UCSD-AML1 (cell line): ENCODE results near the gene EGFLAM.

Experiments used
- DNase-seq: peaks from one replicate; lab custom pipeline; 2025; ENCODE audit not compliant: unreplicated experiment; lab: John Stamatoyannopoulos, UW

EGFLAM gene

GRCh38 chr5:38445374-38446028 lies 187.1 kb downstream of the EGFLAM start:
- DNase-seq: no peak

DNA sequence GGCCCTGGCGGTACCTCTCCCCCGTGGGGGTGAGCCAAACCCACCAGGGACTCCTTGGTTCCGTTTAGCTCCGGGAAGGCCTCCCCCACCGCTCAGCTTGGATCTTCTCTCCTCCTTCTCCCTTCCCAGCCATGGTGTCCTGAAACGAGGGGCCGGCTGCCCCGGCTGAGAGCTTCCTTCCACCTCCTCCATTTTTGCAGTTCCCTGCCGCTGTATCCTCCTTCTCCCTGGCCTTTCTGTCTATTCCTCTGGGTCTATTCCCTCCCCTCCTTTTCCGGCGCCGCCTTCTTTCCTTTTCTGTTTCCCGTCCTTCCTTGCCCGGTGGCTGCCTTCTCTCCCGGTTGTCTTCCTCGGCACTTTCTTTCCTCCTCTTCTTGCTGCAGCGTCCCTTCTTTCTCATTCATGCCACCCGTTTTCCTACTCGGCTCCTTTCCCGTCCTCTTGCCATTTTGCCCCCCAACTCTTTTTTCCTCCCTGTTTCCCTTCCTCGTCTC lies 187.7 kb downstream of the EGFLAM start:
- no peak for DNase-seq

DNA sequence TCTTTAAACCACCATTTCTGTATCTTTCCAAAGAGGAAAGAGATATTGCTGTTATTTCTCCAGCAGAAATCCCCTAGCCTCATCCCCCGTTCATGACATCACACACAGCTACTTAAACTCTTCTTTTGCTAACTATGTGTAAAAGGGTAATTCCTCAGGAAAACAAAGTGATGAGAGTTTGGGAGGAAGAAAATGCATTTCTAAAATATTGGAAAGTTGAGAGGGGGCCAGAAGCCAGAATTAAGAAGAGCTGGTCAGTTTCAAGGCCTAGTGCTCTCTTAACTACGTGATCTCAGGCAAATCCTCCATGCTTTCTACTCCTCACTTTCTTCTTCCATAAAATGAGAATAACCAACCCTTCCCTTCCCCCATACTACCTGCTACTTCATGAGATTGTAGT lies 188.7 kb downstream of the EGFLAM start:
- no peak for DNase-seq

- DNase-seq: no peak
Measured at GRCh38 chr5:38447786-38448185, 189.4 kb downstream of the EGFLAM start.

- DNase-seq: no peak
Measured at GRCh38 chr5:38448568-38449350, 190.4 kb downstream of the EGFLAM start.

DNA sequence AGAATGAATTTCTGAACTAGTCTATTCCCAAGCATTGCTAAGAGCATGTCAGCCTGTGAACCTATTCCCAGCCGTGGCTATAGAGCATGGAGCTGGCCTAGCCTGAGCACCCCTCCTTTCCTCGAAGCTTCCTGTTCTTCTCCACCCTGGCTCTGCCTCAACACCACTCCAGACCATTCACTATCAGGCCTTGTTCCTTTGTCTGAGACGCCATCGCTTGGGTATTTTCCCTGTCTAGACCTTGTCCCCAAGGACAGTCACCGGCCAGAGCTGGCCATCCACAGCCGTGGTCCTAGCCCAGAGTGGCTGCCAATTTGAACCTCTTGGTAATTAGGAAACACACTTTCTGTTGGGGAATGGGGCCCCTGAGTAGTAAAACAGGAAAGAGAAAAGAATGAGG lies 192.3 kb downstream of the EGFLAM start:
- no peak for DNase-seq

DNA sequence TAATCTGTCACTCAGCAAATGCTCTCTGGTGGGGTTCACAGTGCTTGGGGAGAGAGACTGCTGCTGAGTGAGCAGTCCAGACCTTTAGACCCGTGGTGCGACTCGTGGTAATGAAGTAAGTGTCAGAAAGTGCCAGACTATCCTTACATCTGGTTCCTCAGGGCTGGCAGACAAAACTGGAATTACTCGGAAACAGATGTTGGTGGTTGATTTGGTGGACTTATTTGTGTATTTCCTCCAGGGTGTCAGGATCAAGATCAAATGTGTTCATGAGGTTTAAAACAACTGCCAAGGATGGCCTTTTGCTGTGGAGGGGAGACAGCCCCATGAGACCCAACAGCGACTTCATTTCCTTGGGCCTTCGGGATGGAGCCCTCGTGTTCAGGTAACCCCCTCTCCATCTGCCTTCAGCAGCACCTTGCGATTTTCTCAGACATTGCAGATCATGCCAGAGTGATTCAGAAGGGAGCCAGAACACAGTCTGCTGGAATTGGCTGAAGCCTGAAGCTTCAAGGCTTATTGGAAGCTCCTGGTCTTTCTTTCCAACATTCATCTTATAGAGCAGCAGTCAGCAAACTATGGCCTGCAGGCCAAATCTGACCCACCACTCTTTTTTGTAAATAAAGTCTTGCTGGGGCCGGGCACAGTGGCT lies 192.8 kb downstream of the EGFLAM start:
- DNase-seq: no peak

DNA sequence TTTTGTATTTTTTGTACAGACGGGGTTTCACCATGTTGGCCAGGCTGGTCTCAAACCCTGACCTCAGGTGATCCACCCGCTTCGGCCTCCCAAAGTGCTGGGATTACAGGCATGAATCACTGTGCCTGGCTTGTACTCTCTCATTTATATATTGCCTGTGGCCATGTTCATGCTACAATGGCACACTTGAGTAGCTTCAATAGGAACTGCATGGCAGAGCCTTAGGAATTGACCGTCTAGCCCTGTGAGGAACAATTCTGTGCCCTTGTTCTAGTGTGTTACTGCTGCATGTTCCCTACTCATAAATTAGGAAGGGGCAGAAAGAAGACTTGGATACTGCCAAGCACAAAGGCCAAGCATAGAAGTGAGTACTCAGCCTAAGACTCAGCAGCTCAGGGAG lies 193.8 kb downstream of the EGFLAM start:
- no peak for DNase-seq

GRCh38 chr5:38453506-38453905 lies 195.1 kb downstream of the EGFLAM start:
- DNase-seq: peak; percentile 60

GRCh38 chr5:38453921-38454320 lies 195.6 kb downstream of the EGFLAM start:
- DNase-seq: no peak

- DNase-seq: no peak
Measured at GRCh38 chr5:38455796-38456330, 197.5 kb downstream of the EGFLAM start.

DNA sequence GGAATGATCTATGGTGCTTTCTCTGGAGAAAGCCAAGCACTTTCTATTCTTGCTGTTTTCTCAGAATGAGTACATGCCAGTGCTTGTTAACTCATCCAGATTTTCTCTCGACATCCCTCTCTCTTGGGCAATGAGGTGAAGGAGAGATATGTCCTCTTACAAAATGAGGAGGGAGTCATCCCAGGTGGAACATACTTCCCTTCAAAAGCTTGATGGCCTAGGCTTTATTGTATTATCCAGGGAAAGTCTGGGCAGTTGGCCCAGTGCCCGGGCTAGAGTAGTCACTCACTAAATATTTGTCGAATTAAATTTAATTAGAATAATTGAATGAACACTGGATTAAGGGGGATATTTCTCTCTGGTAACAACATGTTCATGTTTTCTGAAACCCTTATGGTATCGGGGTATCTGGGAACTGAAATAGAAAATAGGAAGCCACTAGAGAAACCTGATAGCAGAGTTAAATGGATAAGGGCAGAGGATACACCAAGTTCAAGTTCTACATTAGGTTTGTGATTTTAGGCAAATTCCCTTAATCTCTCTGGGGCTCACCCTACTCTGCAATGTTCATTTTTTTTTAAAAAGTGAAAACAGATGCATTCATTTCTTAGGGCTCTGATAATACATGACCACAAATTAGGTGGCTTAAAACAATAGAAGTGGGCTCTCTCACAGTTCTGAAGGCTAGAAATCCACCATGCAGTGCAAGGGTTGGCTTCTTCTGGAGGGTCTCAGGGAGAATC lies 198.5 kb downstream of the EGFLAM start:
- no peak for DNase-seq

- no peak for DNase-seq
Measured at GRCh38 chr5:38458174-38458573, 199.8 kb downstream of the EGFLAM start.

GRCh38 chr5:38462976-38463633 lies 204.7 kb downstream of the EGFLAM start:
- no peak for DNase-seq

- no peak for DNase-seq
Measured at GRCh38 chr5:38463634-38464521, 205.5 kb downstream of the EGFLAM start.

GRCh38 chr5:38465061-38465460 lies 206.7 kb downstream of the EGFLAM start:
- no peak for DNase-seq

GRCh38 chr5:38465702-38466423 lies 207.5 kb downstream of the EGFLAM start:
- no peak for DNase-seq

GRCh38 chr5:38466424-38467189 lies 208.2 kb downstream of the EGFLAM start:
- no peak for DNase-seq
